SK-N-SH (cell line): ENCODE data around the gene CEACAM19. TPM values are rescaled to one million over a fixed set of nuclear protein-coding genes. Genes with fewer than 3 reads are reported as not detected.

Experiments used
- CTCF ChIA-PET: fragments of 300-600, 350-600 bp; formaldehyde crosslinking; extraction: SDS; loops from one replicate; lab custom pipeline; 2021; lab: Yijun Ruan, JAX
- POLR2A ChIA-PET: fragments of 350-600 bp; sonication (Branson Sonifier 250); formaldehyde crosslinking; extraction: SDS; loops from one replicate; lab custom pipeline; 2020; ENCODE audit warnings: antibody characterized with exemption, inconsistent platforms; lab: Yijun Ruan, JAX
- DNase-seq: peaks from one replicate; pipeline ENCODE4 v3.0.0; 2012
- H2AFZ ChIP-seq: fragments of 200-600 bp; sonication (generic); 2 replicates; pipeline ENCODE4 v1.8.1; 2016; ENCODE audit warnings: antibody characterized with exemption, mild to moderate bottlenecking, low read depth
- H3F3A ChIP-seq: fragments of 200-600 bp; sonication (generic); replicated peaks from 2 replicates; pipeline ENCODE3; 2016; ENCODE audit warnings: antibody characterized with exemption, mild to moderate bottlenecking; ENCODE audit not compliant: insufficient read depth
- H3K27ac ChIP-seq, 2 experiments: fragments of 200-500 bp in 1 of 2; fragments of 200-600 bp in 1 of 2; sonication (Bioruptor generic) in 1 of 2; sonication (generic), shearing (Covaris generic) in 1 of 2; 2 replicates each; pipeline versions ENCODE4 v1.5.1 to v1.6.1; 2014 to 2016; ENCODE audit warnings: low read depth in 2 of 2, inconsistent platforms in 1 of 2, low read length in 1 of 2, mild to moderate bottlenecking in 1 of 2, mixed read lengths in 1 of 2
- H3K27me3 ChIP-seq: fragments of 200-600 bp; sonication (generic), shearing (Covaris generic); 2 replicates; pipeline ENCODE4 v1.6.1; 2016; ENCODE audit warnings: mixed run types; ENCODE audit not compliant: insufficient read depth
- H3K36me3 ChIP-seq, 2 experiments: fragments of 200-500 bp in 1 of 2; fragments of 200-600 bp in 1 of 2; sonication (Bioruptor generic) in 1 of 2; sonication (generic) in 1 of 2; replicated peaks in 1 of 2; 2 replicates each; pipeline versions ENCODE3 to v1.5.1; 2014 to 2016; ENCODE audit warnings: low read length in 1 of 2, mild to moderate bottlenecking in 1 of 2; ENCODE audit not compliant: insufficient read depth in 2 of 2, control insufficient read depth in 1 of 2
- H3K4me1 ChIP-seq, 2 experiments: fragments of 200-500 bp in 1 of 2; fragments of 200-600 bp in 1 of 2; sonication (Bioruptor generic) in 1 of 2; sonication (generic), shearing (Covaris generic) in 1 of 2; 2 replicates each; pipeline versions ENCODE4 v1.5.1 to v1.6.1; 2014 to 2016; ENCODE audit warnings: low read depth in 1 of 2, low read length in 1 of 2, mixed run types in 1 of 2; ENCODE audit not compliant: insufficient read depth in 2 of 2, control insufficient read depth in 1 of 2
- H3K4me2 ChIP-seq: fragments of 200-600 bp; sonication (generic), shearing (Covaris generic); 2 replicates; pipeline ENCODE4 v1.6.1; 2017; ENCODE audit warnings: mixed run types
- H3K4me3 ChIP-seq, 2 experiments: fragments of 200-500 bp in 1 of 2; fragments of 200-600 bp in 1 of 2; sonication (Bioruptor generic) in 1 of 2; sonication (generic), shearing (Covaris generic) in 1 of 2; 2 replicates each; pipeline versions ENCODE4 v1.5.1 to v1.8.1; 2014 to 2016; ENCODE audit warnings: low read depth in 2 of 2, inconsistent platforms in 1 of 2, low read length in 1 of 2, mild to moderate bottlenecking in 1 of 2, mixed read lengths in 1 of 2, moderate library complexity in 1 of 2
- H3K79me2 ChIP-seq: fragments of 200-600 bp; sonication (generic); 2 replicates; pipeline ENCODE4 v1.8.1; 2017; ENCODE audit warnings: mild to moderate bottlenecking; ENCODE audit not compliant: insufficient read depth
- H3K9ac ChIP-seq: fragments of 200-600 bp; sonication (generic); 2 replicates; pipeline ENCODE4 v1.6.1; 2017; ENCODE audit warnings: mixed run types
- H3K9me2 ChIP-seq: fragments of 200-600 bp; sonication (generic); 2 replicates; pipeline ENCODE4 v1.6.1; 2017; ENCODE audit warnings: mixed run types
- H3K9me3 ChIP-seq: fragments of 200-600 bp; sonication (generic); 2 replicates; pipeline ENCODE4 v1.6.1; 2017; ENCODE audit warnings: mixed run types, mild to moderate bottlenecking, moderate library complexity
- H4K20me1 ChIP-seq: fragments of 200-600 bp; sonication (generic); 2 replicates; pipeline ENCODE4 v1.6.1; 2017; ENCODE audit warnings: mild to moderate bottlenecking, mixed run types; ENCODE audit not compliant: insufficient read depth
- EZH2phosphoT487 ChIP-seq: fragments of 200-600 bp; sonication (generic); IDR thresholded peaks from 2 replicates; pipeline ENCODE4 v1.6.1; 2017; ENCODE audit warnings: low read depth, mixed run types, mild to moderate bottlenecking, antibody characterized with exemption, moderate library complexity, borderline replicate concordance
- FOSL2 ChIP-seq: IDR thresholded peaks from 2 replicates; pipeline ENCODE4 v1.4.0; 2012; ENCODE audit warnings: low read depth, mild to moderate bottlenecking, moderate library complexity, borderline replicate concordance
- FOXJ3 ChIP-seq: sonication (generic); formaldehyde crosslinking; IDR thresholded peaks from 2 replicates; pipeline ENCODE4 v1.5.1; 2020; ENCODE audit warnings: mild to moderate bottlenecking, missing genetic modification reagents
- FOXM1 ChIP-seq: IDR thresholded peaks from 2 replicates; pipeline ENCODE4 v1.4.0; 2012; ENCODE audit warnings: low read depth, mild to moderate bottlenecking
- MXI1 ChIP-seq: IDR thresholded peaks from 2 replicates; pipeline ENCODE4 v1.6.1; 2012; ENCODE audit warnings: mild to moderate bottlenecking, low read depth, low read length, improper control_type of control experiment
- NRF1 ChIP-seq: IDR thresholded peaks from 2 replicates; pipeline ENCODE4 v1.6.1; 2012; ENCODE audit warnings: low read depth, mild to moderate bottlenecking, low read length
- POLR2AphosphoS5 ChIP-seq: IDR thresholded peaks from 2 replicates; pipeline ENCODE4 v1.6.1; 2012; ENCODE audit warnings: low read depth, low read length
- RAD21 ChIP-seq: IDR thresholded peaks from 2 replicates; pipeline ENCODE4 v1.6.1; 2012; ENCODE audit warnings: mild to moderate bottlenecking, low read length
- RCOR1 ChIP-seq: fragments of 150-350 bp; IDR thresholded peaks from 2 replicates; pipeline ENCODE4 v1.6.1; 2017; ENCODE audit warnings: antibody characterized with exemption, low read length
- REST ChIP-seq: IDR thresholded peaks from 2 replicates; pipeline ENCODE4 v1.6.1; 2012; ENCODE audit warnings: mild to moderate bottlenecking, low read depth, low read length, moderate library complexity
- RXRA ChIP-seq: IDR thresholded peaks from 2 replicates; pipeline ENCODE4 v1.4.0; 2012; ENCODE audit warnings: low read depth, mild to moderate bottlenecking, borderline replicate concordance
- TEAD4 ChIP-seq: IDR thresholded peaks from 2 replicates; pipeline ENCODE4 v1.4.0; 2012; ENCODE audit warnings: mild to moderate bottlenecking, borderline replicate concordance; ENCODE audit not compliant: insufficient read depth
- YY1 ChIP-seq: IDR thresholded peaks from 2 replicates; pipeline ENCODE4 v1.4.0; 2012; ENCODE audit warnings: low read depth, mild to moderate bottlenecking
- ZBTB33 ChIP-seq: IDR thresholded peaks from 2 replicates; pipeline ENCODE4 v1.4.0; 2012; ENCODE audit warnings: low read depth, borderline replicate concordance
- WGBS: methylation state at CpG from one replicate; pipeline ENCODE4 v1.1.6; 2017; ENCODE audit warnings: low lambda C conversion rate; 5-methylcytosine and 5-hydroxymethylcytosine counted together
- polyA plus RNA-seq, 3 experiments: library from polyadenylated mRNA; depleted of rRNA; stranded (reverse); fragments of >200 nt; gene quantifications; 2 replicates each; pipeline ENCODE4 v1.2.3, GENCODE V29; 2012
- TF ChIP-seq, protein P1 (sequence below): IDR thresholded peaks from 2 replicates; pipeline ENCODE4; 2012
- TF ChIP-seq, protein P2 (sequence below): fragments of 200-600 bp; sonication (generic); IDR thresholded peaks from 2 replicates; pipeline ENCODE4 v1.6.1; 2017; ENCODE audit warnings: antibody characterized with exemption, mild to moderate bottlenecking, moderate library complexity
- TF ChIP-seq, protein P3 (sequence below): fragments of 150-350 bp; IDR thresholded peaks from 2 replicates; pipeline ENCODE4 v1.6.1; 2017; ENCODE audit warnings: antibody characterized with exemption, low read length, low read depth, borderline replicate concordance

CEACAM19 gene
- polyA plus RNA-seq, 1 of the 3 experiments (the other 2 are of a cell fraction) = 2.0 TPM

DNA sequence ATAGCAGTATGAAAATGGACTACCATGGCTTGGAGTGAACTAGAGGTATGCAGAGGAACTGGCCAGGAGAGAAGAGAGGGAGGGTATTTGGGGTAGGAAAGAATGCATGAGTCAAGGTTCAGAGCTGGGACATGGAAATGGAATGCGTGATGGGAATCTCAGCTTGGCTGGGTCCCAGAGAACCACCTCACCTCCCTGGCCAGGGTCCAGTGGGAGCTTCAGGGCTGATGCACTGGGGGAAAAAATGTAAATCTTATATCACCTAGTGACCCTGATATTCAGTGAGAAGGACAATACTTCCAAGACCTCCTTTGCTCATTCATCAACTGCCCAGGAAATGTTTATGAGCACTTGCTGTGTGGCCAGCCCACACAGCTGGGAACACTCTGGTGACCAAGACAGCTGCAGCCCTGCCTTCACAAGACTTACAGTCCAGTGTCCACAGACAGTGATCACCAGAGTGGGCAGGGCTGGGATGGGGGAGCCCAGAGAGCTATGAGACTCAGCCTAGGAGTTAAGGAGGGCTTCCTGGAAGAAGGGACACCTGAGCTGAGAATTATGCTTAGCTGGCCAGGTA, 45.1 kb upstream of the CEACAM19 start (continued):
- TF ChIP-seq ZBTB33 (peak; percentile 75; the same call in 1 of the 2 replicates), REST (peak; percentile 47; the same call in 1 of the 2 replicates), TEAD4 (peak; percentile 96), MXI1 (no peak), RCOR1 (no peak), FOSL2 (peak; percentile 93), FOXM1 (no peak)
- TF ChIP-seq, all 33 proteins: peak for 13

DNA sequence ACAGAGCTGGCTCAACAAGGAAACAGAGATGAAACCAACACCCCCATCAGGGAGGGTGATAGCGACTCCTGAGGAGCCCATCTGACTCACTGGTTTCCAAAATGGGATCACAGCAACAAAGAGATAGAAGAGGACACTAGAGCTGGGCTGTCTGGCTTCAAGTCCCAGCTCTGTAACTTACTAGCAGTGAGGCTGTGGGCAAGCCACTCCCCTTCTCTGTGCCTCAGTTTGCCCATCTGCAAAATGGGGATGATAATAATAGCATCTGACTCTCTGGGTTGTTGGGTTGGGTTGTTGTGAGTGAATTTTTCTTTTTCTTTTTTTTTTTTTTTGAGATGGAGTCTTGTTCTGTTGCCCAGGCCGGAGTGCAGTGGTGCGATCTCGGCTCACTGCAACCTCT, 43.7 kb upstream of the CEACAM19 start:
- Histone ChIP-seq H4K20me1 (no peaks in the 10 kb centered on the region), H3K9ac (no peak overlapping the region), H3K4me1 (0 out of 4 replicates have a peak, but pooled peaks cover 0 to 11% of the 10 kb centered on the region in 2 experiments), H3K36me3 (peaks cover 0 to 5% of the 10 kb centered on the region in 2 experiments), H3K9me3 (no peaks in the 10 kb centered on the region), H3K4me2 (no peak overlapping the region), H3K4me3 (no peak overlapping the region), H3K27me3 (no peaks in the 10 kb centered on the region), H3F3A (peaks cover 13% of the 10 kb centered on the region), H2AFZ (no peak overlapping the region), H3K9me2 (no peaks in the 10 kb centered on the region), H3K79me2 (no peaks in the 10 kb centered on the region), H3K27ac (no peak overlapping the region)
- TF ChIP-seq RXRA (no peak), RAD21 (no peak), FOXM1 (no peak), TEAD4 (no peak), FOSL2 (no peak), YY1 (no peak), FOXJ3 (CRISPR knock-in tag) (no peak), POLR2AphosphoS5 (no peak), EZH2phosphoT487 (no peak), NRF1 (no peak)
- TF ChIP-seq, protein P1, sequence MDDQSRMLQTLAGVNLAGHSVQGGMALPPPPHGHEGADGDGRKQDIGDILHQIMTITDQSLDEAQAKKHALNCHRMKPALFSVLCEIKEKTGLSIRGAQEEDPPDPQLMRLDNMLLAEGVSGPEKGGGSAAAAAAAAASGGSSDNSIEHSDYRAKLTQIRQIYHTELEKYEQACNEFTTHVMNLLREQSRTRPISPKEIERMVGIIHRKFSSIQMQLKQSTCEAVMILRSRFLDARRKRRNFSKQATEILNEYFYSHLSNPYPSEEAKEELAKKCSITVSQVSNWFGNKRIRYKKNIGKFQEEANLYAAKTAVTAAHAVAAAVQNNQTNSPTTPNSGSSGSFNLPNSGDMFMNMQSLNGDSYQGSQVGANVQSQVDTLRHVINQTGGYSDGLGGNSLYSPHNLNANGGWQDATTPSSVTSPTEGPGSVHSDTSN = no peak
- TF ChIP-seq, protein P2, sequence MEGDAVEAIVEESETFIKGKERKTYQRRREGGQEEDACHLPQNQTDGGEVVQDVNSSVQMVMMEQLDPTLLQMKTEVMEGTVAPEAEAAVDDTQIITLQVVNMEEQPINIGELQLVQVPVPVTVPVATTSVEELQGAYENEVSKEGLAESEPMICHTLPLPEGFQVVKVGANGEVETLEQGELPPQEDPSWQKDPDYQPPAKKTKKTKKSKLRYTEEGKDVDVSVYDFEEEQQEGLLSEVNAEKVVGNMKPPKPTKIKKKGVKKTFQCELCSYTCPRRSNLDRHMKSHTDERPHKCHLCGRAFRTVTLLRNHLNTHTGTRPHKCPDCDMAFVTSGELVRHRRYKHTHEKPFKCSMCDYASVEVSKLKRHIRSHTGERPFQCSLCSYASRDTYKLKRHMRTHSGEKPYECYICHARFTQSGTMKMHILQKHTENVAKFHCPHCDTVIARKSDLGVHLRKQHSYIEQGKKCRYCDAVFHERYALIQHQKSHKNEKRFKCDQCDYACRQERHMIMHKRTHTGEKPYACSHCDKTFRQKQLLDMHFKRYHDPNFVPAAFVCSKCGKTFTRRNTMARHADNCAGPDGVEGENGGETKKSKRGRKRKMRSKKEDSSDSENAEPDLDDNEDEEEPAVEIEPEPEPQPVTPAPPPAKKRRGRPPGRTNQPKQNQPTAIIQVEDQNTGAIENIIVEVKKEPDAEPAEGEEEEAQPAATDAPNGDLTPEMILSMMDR = no peak
- TF ChIP-seq, protein P3, sequence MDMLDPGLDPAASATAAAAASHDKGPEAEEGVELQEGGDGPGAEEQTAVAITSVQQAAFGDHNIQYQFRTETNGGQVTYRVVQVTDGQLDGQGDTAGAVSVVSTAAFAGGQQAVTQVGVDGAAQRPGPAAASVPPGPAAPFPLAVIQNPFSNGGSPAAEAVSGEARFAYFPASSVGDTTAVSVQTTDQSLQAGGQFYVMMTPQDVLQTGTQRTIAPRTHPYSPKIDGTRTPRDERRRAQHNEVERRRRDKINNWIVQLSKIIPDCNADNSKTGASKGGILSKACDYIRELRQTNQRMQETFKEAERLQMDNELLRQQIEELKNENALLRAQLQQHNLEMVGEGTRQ = no peak
- CTCF ChIA-PET = interaction anchor here (1.3 to 1.6 kb wide), 2 partner anchors 30 to 57 kb away, joined by 4 to 5 read pairs; no protein-coding TSS in a partner anchor
- WGBS = 96% methylated on average over 4 of the region's 4 CpGs
- DNase-seq = no peak
- POLR2A ChIA-PET = no interaction called here
